Activated naive CD4-positive, alpha-beta T cell treated with Interleukin-2 at 50 U/mL for 16 hours (primary cell): ENCODE results near the gene ENPP1.
"Not testable (repeated sequence)": the region's sequence is repeated elsewhere in the genome, so short reads cannot be mapped to it uniquely, and the experiment has no call there.

Experiments used
- DNase-seq: peaks from one replicate; pipeline ENCODE4 v3.0.0-alpha.2; 2020

The ENPP1 gene

GRCh38 chr6:131883016-131883415 lies 75.2 kb downstream of the ENPP1 start:
- DNase-seq = no peak

DNA sequence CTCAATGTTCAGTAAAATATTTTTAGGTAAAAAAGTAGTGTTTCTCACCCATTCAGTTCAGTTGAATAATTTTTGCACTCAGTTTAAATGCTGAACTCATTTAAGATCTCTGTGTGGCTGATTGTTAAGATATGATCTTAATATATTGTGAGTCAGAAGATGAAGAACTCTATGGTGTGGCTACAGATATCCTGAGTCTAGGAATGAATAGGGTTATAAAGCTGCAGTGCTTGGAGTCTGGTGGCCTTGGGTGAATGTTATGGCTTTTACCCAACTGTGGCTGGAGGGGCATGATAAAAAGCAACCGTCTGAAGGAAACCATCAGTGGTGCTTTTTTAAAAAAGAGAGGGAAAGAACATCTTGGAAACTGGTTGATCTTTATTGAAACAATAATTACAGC lies 77.4 kb downstream of the ENPP1 start:
- DNase-seq = no peak

DNA sequence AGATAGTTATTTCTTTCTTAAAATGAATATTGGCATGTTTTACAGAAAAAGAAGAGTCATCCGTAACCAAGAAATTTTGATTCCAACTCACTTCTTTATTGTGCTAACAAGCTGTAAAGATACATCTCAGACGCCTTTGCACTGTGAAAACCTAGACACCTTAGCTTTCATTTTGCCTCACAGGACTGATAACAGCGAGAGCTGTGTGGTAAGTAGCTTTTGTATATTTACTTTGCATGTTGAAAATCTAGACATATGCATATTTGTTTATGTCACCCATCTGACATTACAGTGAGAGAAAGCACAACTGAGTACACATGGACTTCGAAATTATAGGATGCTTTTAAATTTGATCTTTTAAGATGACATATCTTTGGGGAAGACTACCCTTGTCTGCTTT lies 78.7 kb downstream of the ENPP1 start:
- no peak for DNase-seq

DNA sequence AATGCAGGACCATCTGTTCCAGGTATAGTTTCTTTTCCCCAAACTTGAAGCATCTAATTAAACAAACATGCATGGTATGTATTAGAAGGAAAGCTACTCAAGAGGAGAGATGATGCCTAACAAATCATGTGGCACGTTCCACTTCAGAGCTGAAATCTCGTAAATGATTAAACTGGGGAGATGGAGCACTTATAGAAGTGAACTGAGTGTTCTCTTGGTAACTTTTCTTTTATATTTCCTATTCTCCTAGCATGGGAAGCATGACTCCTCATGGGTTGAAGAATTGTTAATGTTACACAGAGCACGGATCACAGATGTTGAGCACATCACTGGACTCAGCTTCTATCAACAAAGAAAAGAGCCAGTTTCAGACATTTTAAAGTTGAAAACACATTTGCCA lies 82.3 kb downstream of the ENPP1 start:
- DNase-seq = no peak

DNA sequence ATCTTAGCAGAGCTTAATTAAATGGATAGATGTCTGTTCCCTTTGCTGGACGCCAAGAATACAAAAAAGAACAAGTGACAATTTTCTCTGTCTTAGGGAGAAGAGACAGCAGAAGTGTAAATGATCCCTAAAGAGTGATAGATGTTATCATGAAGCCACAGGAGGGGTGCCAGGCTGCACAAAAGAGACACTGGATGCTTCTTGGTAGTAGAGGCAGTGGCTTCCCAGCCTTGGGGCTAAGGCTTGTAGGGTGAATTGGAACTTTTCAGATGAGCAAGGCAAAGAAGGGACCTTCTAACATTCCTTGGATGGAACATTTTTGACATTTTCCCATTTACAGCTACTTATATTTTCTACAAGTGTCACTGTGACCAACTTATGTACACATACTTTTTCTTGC lies 85.4 kb downstream of the ENPP1 start:
- no peak for DNase-seq

DNA sequence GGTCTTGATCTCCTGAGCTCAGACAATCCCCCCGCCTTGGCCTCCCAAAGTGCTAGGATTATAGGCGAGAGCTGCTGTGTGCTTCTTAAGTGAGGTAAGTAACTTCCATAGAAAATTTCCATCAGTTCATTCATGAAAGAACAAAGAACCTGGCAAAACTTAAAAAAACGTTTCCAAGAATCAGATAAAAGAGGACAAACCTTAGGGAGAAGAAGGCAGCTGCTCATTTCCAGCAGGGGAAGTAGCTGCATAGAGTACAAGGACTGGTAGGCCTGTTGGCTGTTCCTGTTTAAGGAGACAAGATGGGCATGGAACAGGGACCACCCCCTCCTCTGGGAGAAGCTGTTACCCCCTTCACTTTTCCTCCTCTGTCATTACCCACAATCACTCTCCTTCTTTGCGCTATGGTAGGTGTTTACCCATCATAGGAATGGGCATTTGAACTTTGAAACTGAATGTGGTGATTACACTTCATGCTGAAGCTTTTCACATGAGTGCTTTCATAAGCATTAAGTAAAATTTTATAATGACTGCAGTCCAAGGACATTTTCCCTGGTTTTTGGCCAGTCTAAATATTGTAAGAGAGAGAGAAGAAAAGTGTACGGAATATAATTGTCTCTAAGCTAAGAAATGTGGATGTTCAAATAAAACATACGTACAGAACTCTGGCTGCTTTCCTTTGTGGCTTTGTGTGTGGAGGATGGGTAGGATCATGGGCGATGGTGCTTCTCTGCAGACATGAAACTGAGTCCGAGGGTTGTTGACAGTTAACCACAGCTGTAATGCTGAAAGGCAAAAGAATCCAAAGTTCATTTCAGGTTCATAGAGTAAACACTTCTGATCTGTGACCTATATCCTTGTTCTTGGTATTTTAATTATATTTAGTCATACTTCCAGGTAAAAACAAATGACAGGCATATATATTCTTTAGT lies 86.9 kb downstream of the ENPP1 start:
- no peak for DNase-seq

- DNase-seq = no peak
Measured at GRCh38 chr6:131897050-131897435, 89.2 kb downstream of the ENPP1 start.

DNA sequence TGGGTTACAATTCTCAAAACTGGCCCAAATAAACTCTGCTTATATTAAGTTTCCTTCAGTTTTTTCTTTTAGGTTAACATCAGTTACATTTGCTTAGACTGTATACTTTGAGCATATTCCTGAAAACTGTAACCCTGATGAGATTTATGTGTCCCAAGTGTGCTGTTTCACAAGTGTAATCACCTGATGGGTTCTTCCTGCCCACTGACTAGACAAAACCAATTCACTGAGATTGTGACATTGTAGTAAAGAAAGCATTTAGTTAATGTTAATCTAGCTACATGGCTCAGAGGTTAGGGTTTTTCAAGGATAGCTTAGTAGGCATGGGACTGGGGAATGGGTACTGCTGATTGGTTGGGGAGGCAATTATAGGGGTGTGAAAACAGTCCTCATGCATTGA lies 89.8 kb downstream of the ENPP1 start:
- DNase-seq = no peak

DNA sequence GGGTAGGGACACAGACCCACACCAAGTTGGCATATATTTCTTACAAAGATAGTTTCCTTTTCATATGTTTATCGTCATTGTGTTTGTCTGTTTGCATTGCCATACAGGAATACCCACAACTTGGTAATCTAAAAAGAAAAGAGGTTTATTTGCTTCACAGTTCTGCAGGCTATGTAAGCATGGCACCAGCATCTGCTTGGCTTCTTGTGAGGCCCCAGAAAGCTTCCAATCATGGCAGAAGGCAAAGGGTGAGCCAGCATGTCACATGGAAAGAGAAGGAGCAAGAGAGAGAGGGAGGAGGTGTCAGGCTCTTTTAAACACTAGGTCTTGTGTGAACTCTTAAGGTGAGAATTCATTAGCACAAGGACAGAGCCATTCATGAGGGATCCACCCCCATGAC lies 90.9 kb downstream of the ENPP1 start:
- no peak for DNase-seq

GRCh38 chr6:131900231-131900630 lies 92.4 kb downstream of the ENPP1 start:
- no peak for DNase-seq

DNA sequence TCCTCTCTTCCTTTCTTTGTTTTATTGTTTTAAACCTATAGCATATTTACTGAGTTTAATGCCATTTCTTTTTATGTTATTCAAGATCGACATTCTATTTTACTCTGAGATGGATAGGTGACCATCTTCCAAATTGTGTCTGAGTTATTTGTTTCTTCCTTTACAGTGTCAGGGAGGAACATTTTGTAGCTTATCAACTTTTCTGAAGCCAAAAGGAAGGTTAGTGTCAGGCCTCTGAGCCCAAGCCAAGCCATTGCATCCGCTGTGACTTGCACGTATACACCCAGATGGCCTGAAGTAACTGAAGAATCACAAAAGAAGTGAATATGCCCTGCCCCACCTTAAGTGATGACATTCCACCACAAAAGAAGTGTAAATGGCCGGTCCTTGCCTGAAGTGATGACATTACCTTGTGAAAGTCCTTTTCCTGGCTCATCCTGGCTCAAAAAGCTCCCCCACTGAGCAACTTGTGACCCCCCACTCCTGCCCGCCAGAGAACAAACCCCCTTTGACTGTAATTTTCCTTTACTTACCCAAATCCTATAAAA lies 93.6 kb downstream of the ENPP1 start:
- not testable (repeated sequence) for DNase-seq

- DNase-seq = not testable (repeated sequence)
Measured at GRCh38 chr6:131903734-131904133, 95.9 kb downstream of the ENPP1 start.

- DNase-seq = not testable (repeated sequence)
Measured at GRCh38 chr6:131908787-131909186, 101.0 kb downstream of the ENPP1 start.

- DNase-seq = peak; percentile 73
Measured at GRCh38 chr6:131909408-131910218, 101.8 kb downstream of the ENPP1 start.

DNA sequence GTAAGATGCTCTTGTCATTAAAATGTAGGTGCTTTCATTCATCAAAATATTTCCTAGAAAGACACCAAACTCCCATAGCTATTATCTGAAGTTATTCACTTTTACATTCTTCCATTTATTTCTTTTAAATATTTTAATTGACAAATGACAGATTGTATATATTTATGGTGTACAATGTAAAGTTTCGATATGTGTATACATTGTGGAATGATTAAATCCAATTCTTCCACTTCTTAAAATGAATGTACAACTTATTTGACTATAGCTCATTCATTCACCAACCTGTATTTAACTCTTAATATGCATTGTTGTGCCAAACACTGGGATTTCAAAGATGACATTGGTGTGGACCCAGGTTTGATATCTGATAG lies 102.4 kb downstream of the ENPP1 start:
- no peak for DNase-seq

DNA sequence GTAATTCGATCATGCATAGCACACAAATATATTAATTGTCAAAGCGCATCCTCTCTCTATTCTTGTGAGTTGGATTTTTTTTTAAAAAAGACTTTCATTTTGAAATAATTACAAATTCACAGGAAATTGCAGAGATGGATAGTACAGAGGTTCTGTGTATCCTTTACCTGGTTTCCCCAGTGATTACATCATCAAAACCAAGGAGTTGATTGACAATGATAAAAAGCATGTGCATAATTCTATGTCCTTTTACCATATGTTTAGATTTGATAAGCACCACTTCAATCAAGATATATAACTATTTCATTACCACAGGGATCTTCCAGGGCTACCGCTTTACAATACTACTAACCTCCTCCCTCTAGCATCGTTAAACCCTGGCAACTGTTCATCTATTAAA lies 103.1 kb downstream of the ENPP1 start:
- DNase-seq = no peak

DNA sequence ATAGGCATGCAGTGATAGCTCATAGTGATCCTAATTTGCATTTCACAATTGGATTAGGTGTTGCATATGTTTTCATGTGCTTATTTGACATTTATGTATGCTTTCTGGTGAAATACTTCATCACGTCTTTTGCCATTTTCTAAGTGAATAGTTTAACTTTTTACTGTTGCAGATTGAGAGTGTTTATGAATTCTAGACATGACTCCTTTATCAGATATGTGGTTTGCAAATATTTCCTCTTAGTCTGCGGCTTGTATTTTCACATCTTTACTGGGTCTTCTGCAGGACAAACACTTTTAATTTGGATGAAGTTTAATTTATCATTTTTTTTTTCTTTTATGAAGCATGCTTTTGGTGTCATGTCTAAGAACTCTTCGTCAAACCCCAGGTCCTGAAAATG lies 104.1 kb downstream of the ENPP1 start:
- no peak for DNase-seq

- no peak for DNase-seq
Measured at GRCh38 chr6:131914234-131914633, 106.4 kb downstream of the ENPP1 start.

DNA sequence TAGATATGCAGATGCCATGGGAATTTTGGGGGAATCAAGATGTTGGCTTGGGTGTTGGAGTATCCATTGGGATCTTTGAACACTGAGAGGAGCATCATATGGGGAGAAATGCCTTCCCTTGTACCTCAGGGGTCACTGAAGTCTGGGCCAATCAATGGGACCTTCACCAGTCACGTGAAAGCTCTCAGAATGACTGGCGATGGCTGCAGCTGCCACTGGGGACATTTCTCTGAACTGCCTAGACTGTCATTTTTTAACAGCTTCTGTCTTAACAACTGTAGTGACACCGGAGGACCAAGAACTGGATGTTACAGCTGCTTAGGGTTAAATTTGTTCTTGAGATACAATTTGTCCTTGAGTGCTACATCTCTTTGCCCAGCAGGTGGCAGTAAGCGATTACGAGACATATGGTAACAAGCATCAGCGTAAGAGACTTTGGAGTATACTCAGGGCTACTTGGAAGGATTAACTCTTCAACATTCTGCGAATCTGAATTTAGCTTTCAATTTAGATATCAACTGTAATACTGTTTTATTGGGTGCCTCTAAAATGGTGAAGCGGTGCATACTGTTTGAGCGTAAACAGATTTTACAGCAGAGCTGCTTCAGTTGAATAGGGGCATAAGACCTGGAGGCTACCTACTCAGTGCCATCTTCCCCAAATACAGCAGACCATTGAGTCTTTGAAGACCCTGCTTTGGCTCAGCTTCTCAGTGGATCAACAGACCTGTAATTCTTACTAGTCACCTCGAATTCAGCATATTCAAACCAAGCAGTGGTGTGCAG lies 107.3 kb downstream of the ENPP1 start:
- DNase-seq = peak; percentile 46

- not testable (repeated sequence) for DNase-seq
Measured at GRCh38 chr6:131916091-131916796, 108.4 kb downstream of the ENPP1 start.

DNA sequence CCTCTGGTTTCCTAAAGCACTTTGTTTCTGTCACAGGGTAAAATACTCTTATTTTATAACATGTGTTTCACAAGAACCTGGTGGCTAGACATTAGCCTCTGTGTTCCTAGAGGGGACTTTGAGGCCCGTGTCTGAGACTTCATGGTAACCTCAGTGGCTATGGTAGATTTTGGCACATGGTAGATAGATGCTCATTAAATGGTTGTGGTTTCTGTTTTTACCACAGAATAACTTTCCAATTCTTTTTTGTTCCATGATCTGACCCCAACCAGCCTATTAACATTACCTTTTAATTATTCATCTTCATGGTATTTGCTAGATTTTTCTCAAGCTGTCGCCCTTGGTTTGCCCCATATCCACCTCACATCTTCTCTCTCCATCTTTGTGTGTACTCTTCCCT lies 109.0 kb downstream of the ENPP1 start:
- DNase-seq = no peak

- no peak for DNase-seq
Measured at GRCh38 chr6:131917318-131917717, 109.5 kb downstream of the ENPP1 start.
